NCI-H748 treated with DMSO at 0.1 percent for 48 hours (cell line): ENCODE results near the gene MATN1.

Experiments used
- DNase-seq: peaks from one replicate; lab custom pipeline; 2025; lab: John Stamatoyannopoulos, UW

Gene MATN1

GRCh38 chr1:30731806-30732276 lies 8.5 kb upstream of the MATN1 start:
- no peak for DNase-seq

GRCh38 chr1:30731109-30731805 lies 7.9 kb upstream of the MATN1 start:
- no peak for DNase-seq

DNA sequence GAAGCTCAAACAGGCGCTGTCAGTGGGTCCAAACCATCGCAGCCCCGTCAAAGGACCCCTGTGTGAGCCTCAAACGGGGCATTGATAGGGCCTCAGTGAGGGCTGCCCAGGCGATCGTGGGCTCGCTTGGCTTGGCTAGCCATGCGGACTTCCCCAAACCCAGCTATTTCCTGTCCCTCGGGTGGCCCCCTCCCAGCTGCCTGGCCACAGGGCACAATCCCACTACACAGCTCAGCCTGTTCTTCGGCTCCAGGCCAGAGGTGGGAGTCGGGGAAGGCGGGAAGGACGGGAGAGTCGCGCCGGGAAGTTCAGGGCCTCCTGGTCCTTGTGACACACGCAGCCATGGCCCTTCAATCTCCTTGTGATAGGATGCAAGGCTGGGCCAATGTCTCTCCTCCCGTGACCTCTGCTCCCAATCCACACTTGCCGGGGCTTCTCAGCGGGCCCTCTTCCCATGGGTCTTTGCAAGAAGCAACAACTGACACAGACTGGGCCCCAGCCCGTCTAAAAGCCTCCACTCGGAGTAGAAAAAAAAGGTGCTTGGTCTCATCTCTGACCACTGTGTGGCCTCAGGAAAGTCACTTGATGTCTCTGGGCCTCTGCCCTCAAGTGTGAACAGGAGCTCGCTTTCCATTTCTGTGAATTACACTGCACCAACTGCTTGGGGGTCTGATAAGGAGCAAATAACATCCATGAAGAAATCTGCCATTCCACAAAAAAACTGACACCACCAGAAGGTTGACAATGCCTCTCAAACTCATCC lies 7.1 kb upstream of the MATN1 start:
- no peak for DNase-seq

GRCh38 chr1:30729901-30730300 lies 6.5 kb upstream of the MATN1 start:
- DNase-seq: no peak

DNA sequence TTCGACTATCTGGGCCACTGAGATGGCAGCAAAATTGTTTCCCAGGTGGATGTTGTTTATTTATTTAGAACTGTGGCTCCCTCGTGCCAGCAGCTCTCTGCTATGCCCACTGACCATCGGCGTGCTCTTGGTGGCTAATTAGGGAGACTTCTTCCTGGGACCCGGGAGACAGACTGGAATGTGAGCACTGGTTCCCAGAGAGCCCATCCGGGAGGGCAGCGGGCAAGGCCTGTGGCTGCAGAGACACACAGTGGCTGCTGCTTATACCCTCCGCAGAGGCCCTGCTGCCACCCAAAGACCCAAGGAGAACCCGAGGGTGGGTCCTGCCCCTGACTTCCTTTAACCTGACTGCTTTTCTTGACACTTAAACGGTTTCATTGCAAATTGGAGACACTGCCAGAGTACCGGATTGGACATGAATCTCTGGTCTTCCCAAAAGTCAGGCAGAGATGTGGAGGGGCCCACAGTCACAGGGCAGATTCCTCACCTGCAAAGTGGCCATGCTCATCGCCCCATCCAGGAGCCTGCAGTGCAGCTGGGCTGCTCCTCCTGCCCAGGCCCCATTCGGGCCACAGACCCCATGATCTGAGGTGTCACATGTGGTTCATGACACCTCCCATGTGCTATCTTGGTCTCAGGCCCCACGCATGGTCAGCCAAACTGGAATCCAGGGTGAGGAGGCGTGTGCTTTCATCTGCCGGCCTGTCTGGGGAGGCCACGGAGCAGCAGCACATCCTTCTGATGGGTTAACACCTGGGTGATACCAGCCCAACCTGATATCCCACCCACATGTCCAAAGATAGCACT lies 5.7 kb upstream of the MATN1 start:
- DNase-seq: no peak

DNA sequence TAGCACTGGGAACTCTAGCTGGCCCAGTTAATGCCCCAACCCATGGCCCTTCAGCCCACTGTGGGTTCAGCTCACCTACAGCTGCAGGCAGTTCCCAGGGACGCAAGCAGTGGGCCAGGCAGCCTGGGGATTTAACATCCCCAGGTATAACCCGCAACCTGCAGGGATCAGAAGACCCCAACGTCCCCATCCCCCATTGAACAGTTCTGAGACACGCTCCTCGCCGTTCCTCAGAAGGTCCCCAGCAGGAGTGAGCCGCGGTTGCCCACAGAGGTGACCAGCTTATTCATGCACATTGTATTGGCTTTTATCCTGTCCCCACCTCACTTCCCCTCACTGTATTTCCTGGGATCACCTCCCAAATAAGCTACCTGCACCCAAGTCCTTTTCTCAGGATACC lies 5.0 kb upstream of the MATN1 start:
- DNase-seq: no peak

DNA sequence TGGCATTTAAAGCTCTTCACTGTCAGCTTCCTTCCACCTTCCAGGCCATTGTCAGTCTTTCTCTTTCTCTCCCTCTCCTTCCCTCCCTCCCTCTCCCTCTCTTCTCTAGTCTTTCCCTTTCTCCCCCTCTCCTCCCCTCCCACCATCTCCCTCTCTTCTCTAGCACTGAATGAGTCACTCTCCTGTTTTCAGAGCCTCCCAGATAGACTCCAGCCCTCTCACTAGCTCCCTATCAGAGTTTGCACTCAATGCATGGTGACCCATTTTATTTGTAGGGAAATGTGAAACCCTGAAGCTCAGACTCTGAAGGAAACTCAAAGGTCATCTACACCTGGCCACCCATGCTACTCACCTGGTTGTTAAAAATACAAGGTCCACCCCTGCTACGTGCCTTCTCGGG lies 4.4 kb upstream of the MATN1 start:
- no peak for DNase-seq

DNA sequence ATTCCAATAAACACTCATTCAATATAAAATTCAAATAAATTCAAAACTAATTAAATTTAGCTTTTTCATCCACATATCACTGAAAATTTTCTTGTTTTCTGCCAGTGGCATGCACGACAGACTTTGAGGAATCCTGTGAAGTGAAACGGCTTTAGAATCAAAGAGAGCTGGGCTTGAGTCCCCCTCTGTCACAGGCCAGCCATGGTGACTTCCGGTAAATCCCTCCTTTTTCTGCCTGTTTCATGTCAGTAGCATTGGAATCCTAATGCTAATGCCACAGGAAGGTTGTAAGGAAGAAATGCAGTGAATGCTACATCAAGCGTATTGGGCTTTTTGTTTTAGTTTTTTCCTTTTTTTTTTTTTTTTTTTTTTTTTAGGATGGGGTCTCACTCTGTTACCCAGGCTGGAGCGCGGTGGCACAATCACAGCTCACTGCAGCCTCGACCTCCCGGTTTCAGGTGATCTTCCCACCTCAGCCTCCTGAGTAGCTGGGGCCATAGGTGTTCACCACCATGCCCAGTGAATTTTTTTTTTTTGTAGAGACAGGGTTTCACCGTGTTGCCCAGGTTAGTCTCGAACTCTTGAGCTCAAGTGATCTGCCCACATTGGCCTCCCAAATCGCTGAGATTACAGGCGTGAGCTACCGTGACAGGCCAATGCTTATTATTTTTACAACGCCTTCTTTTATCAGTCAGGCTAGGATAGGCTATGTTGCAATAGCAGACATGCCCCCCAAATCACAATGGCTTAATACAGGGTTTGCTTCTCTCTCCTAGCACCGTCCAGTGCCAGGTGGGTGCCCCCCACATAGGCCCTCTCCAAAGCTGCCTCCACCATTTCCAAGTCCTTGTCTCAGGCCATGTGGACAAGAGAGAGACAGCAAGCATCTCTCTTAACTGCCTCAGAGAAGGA lies 3.6 kb upstream of the MATN1 start:
- no peak for DNase-seq

- DNase-seq: no peak
Observed at GRCh38 chr1:30726236-30726635, 2.9 kb upstream of the MATN1 start.

DNA sequence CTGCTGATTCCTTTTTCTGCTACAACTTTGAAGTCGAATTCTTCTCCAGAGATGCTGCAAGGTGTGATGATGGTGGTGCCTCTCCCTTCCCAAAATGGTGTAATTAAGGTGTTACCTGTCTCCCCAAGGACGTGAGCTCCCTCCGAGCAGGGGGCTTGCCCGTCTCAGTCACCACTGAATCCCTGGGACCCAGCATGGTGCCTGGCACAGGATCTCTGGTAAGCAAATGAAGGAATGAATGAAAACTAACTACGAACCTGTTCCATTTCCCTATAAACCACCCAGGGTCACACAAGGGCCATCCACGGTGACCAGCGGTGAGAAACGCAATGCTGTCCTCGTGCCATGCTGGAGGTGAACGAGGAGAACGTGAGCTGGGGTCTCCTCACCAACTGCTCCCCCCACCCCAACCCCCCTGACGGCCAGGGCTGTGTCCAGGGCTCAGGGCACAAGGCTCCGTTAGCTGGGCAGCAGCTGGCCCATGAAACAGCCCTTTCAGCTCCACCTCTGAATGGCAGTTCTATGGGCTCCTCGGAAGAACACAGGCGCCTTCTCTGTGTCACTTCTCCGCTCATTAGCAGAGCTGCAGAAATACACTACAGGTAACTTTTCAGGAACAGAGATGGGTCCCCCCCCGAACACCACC lies 2.2 kb upstream of the MATN1 start:
- DNase-seq: no peak

DNA sequence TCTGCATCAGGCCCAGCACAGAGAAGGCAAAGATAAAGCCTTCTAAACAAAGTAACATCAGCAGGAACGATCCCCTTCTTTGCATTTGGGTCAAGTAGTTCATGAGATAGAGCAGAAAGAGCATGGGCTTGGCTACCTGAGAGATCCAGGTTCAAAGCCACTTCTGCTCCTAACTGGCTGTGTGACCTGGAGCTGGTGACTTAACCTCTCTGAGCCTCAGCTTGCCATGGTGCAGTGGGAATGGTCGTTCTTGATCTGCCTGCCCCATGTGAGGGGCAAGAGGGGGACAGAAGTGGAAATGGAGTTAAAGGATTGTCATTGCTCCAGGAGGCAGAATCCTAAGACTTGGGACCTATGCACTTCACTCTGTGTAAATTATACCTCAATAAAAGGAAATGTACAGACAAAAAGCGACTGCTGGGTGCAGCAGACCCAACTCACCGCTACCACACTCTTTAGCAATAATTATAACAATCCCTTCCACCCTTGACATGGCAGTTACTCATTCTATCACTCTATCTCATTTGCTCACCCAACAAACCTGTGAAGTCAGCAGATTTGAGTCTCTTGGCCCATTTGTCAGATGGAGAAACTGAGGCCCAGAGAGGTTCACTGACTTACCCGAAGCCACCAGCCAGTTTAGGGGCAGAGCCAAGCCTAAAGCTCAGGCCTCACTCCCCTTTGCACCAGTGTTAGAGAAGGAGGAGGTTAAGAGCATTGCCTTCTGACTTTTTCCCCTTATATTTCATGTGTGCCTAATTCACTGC lies 1.5 kb upstream of the MATN1 start:
- no peak for DNase-seq

- no peak for DNase-seq
Observed at GRCh38 chr1:30724175-30724574, 790 bp upstream of the MATN1 start.

GRCh38 chr1:30721812-30722537 lies 1.4 kb downstream of the MATN1 start:
- no peak for DNase-seq

DNA sequence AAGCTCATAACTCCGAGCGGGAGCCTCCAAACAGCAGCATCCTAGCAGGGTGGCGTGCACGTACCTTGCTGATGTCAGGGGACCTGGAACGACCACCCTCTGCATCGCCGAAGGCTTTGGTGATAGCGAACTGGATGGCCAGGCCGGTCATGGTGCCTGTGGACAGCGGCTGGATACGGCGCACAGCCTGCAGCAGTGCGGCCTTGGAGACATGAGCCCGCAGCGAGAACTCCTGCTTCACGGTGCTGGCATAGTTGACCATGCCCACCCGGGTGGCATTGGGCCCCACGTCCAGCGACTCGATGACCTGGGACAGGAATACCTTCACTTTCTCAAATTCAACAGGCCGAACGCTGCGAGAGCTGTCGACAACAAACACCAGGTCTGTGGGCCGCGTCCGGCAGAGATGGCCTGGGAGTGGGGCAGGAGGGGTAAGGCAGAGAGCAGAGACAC lies 2.0 kb downstream of the MATN1 start:
- DNase-seq: no peak

DNA sequence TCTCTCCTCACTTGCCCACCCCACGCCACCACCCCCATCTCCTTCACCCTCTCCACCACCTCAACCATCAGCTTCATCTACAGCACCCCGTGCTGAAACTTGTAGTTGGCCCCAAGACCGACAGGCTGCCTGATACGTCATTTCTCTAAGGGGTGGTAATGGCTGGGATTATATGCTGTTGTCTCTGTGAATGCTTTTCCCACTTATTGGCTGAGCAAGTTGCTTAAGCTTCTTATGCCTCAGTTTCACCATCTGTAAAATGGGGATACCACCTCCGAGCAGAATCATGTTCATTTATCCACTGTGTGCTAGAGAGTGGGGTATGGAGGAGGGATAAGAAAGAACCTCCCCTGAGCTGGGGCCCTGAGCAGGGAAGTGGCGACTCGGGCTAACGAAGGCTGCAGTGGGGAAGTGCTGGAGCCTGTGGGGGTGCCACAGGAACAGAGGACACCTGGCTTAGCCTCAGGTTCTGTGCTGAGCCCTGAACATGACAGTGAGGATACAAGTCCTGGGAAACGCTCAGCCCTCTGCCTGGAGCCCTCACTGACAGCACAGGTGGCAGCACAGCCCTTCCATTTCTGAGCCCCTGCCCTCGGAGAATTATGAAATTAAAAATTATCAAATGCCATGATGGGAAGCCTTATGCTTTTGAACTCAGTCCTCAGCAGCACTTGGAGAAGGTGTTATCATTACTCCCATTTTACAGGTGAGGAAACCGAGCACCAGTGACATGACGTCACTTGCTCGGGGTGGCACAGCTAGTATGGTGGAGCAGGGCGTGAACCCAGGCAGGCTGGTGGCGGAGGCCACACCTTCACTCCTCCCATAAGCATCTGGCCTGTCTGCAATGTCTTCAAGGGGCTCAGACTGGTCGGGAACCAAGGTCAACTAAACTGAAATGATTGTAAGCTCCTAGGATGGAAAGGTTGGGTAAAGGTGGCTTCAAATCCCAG lies 2.8 kb downstream of the MATN1 start:
- no peak for DNase-seq

GRCh38 chr1:30719406-30720270 lies 3.7 kb downstream of the MATN1 start:
- no peak for DNase-seq

GRCh38 chr1:30718636-30719405 lies 4.6 kb downstream of the MATN1 start:
- peak; percentile 89 for DNase-seq
